Ovary (tissue), 9 donors: Measurements from ENCODE around the gene GPC1. TPM values are rescaled to one million over a fixed set of nuclear protein-coding genes. Genes with fewer than 3 reads are reported as not detected.
A peak's percentile ranks its signal among the peaks of the same experiment; 100 is the strongest.

Source experiments
- DNase-seq, 5 donors: peaks; one replicate each; pipeline ENCODE4 v3.0.0-alpha.2; 2019 to 2020
- H3K27ac ChIP-seq, 2 donors: fragments of 200-600 bp; one replicate each; pipeline versions ENCODE4 v1.5.1 to v1.8.0; 2019 to 2022
- H3K27me3 ChIP-seq: fragments of 200-600 bp; one replicate; pipeline ENCODE4 v1.8.0; 2022
- H3K36me3 ChIP-seq: fragments of 200-600 bp; sonication (generic); one replicate; pipeline ENCODE4 v1.5.1; 2019
- H3K4me1 ChIP-seq: one replicate; pipeline ENCODE4 v1.8.1; 2013; ENCODE audit warnings: mild to moderate bottlenecking, moderate library complexity; ENCODE audit not compliant: insufficient read depth
- H3K4me3 ChIP-seq: fragments of 200-600 bp; sonication (generic); one replicate; pipeline ENCODE4 v1.5.1; 2017
- H3K9me3 ChIP-seq, 2 donors: fragments of 200-600 bp in 1 of 2; sonication (generic) in 1 of 2; one replicate each; pipeline versions ENCODE4 v1.5.1 to v1.8.1; 2013 to 2019; ENCODE audit warnings: mild to moderate bottlenecking in 1 of 2, moderate library complexity in 1 of 2
- EP300 ChIP-seq: sonication (generic); formaldehyde crosslinking; IDR thresholded peaks from one replicate; pipeline ENCODE4 v1.6.1; 2017; ENCODE audit warnings: antibody characterized with exemption
- POLR2A ChIP-seq: fragments of 450-650 bp; IDR thresholded peaks from one replicate; pipeline ENCODE4 v1.6.1; 2017; ENCODE audit warnings: antibody characterized with exemption, mild to moderate bottlenecking, moderate library complexity
- WGBS, 3 donors: extraction: QIAGEN DNeasy Blood & Tissue Kit in 1 of 3; methylation state at CpG; one replicate each; pipeline versions ENCODE4 v1.1.5 to v1.1.7; 2013 to 2017; 5-methylcytosine and 5-hydroxymethylcytosine counted together
- intact Hi-C, 4 donors: fragments of 100-400 bp; cut with DNase I; formaldehyde crosslinking; loops; one replicate each; pipeline versions ENCODE4 v1.11.0 to v1.15.1; 2022 to 2023
- polyA plus RNA-seq, 2 donors: library from polyadenylated mRNA; stranded (reverse); fragments of 200-250 nt in 1 of 2; fragments of 350-450 nt in 1 of 2; fragmentation: Illumina TruSeq in 1 of 2; extraction: RNeasy Lipid Tissue Mini Kit (QIAGEN cat#74804) in 1 of 2; gene quantifications; one replicate each; pipeline ENCODE4 v1.2.3, GENCODE V29; 2013 to 2014
- total RNA-seq, 7 donors: library from RNA; depleted of rRNA in 2 of 7; stranded (reverse); fragments of >200 nt in 2 of 7; fragmentation: NEBNext Ultra II Directional in 3 of 7; extraction: Animal tissue kit (Norgen Biotek cat#: 25700) in 3 of 7; gene quantifications; one replicate each; pipeline versions ENCODE4 v1.1.0 to v1.2.4, GENCODE V29; 2016 to 2023
- TF ChIP-seq, protein P1 (sequence below), 3 donors: fragments of 450-650 bp in 2 of 3; fragments of 200-600 bp in 1 of 3; IDR thresholded peaks; one replicate each; pipeline versions ENCODE4 v1.5.1 to v1.8.0; 2016 to 2022; ENCODE audit warnings: antibody characterized with exemption in 3 of 3, mild to moderate bottlenecking in 1 of 3
- donor health status: DM: no; HTN: no; CAD: no; lungs with moderate emphysema.
- donor health status: DM: no; HTN: no; CAD: no.
- donor health status: Bipolar disorder and iron deficiency.
- donor health status: DM: yes; HTN: yes; CAD: no.
- donor health status: DM: no; HTN: no; CAD: no.
- donor health status: DM: yes; HTN: yes; CAD: no.

Gene GPC1
- total and polyA plus RNA-seq, 9 donors = 2.9 to 149 (median 71.4) TPM

DNA sequence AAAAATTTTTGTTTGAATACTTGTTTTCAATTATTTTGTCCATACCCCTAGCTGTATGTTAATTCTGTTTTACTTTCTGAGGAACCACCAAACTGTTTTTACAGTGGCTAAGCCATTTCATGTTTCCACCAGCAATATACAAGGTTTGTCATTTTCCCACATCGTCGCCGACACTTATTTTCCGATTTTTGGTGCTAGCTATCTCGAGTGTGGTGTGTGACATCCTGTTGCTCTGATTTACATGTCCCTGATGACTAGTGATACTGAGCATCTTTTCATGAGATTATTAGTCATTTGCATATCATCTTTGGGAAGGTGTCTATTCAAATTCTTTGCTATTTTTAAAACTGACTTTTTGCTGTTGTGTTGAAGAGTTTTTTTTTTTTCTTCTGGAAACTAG lies 7.2 kb upstream of the GPC1 start:
- Histone ChIP-seq H3K27ac (no peak overlapping the region), H3K9me3 (no peaks in the 10 kb centered on the region), H3K4me1 (no peaks in the 10 kb centered on the region), H3K36me3 (no peaks in the 10 kb centered on the region), H3K27me3 (no peaks in the 10 kb centered on the region), H3K4me3 (no peak overlapping the region)
- intact Hi-C loops = no loop called here
- TF ChIP-seq POLR2A (no peak), EP300 (no peak)
- TF ChIP-seq, protein P1, sequence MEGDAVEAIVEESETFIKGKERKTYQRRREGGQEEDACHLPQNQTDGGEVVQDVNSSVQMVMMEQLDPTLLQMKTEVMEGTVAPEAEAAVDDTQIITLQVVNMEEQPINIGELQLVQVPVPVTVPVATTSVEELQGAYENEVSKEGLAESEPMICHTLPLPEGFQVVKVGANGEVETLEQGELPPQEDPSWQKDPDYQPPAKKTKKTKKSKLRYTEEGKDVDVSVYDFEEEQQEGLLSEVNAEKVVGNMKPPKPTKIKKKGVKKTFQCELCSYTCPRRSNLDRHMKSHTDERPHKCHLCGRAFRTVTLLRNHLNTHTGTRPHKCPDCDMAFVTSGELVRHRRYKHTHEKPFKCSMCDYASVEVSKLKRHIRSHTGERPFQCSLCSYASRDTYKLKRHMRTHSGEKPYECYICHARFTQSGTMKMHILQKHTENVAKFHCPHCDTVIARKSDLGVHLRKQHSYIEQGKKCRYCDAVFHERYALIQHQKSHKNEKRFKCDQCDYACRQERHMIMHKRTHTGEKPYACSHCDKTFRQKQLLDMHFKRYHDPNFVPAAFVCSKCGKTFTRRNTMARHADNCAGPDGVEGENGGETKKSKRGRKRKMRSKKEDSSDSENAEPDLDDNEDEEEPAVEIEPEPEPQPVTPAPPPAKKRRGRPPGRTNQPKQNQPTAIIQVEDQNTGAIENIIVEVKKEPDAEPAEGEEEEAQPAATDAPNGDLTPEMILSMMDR (IDR thresholded peaks at IDR 0.05) = no peak
- 75 to 77% (median 75%) methylated on average over 5 of the region's 5 CpGs for WGBS, 3 donors
- no peak for DNase-seq

DNA sequence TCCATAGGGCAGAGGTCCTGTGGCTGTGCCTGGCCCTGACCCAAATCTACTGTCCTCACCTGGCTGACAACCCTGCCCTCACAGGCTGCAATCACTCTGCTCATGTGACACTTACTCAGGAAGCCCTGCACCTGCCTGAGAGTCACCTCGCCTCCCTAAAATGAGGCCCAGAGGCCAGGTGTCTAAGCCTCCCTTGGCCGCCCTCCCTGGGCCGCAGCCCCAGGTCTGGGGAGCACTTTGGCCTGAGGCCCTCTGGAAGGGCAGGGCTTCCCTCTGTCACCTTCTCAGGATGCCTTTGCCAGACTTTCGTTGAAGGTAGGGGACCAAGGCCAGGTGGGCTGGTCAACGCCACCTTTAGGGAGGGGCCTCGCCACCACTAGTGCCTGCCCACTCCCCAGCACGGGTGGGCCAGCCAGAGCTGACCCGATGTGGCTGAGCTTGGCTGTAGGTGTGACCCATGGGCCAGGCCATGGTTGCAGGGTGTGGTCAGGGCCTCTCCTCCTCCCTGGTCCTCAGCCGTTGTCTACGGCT lies 6.1 kb upstream of the GPC1 start:
- intact Hi-C loops = no loop called here
- 77 to 87% (median 79%) methylated on average over 10 of the region's 10 CpGs for WGBS, 3 donors
- Histone ChIP-seq H3K36me3 (no peaks in the 10 kb centered on the region), H3K27ac (no peak overlapping the region), H3K4me1 (peaks cover 4% of the 10 kb centered on the region), H3K9me3 (no peaks in the 10 kb centered on the region), H3K27me3 (no peaks in the 10 kb centered on the region), H3K4me3 (no peak overlapping the region)
- DNase-seq = peak in 3 of 5 donors; percentile 13 to 27 (median 14)
- TF ChIP-seq EP300 (no peak), POLR2A (no peak)
- TF ChIP-seq, protein P1 (IDR thresholded peaks at IDR 0.05) = no peak

DNA sequence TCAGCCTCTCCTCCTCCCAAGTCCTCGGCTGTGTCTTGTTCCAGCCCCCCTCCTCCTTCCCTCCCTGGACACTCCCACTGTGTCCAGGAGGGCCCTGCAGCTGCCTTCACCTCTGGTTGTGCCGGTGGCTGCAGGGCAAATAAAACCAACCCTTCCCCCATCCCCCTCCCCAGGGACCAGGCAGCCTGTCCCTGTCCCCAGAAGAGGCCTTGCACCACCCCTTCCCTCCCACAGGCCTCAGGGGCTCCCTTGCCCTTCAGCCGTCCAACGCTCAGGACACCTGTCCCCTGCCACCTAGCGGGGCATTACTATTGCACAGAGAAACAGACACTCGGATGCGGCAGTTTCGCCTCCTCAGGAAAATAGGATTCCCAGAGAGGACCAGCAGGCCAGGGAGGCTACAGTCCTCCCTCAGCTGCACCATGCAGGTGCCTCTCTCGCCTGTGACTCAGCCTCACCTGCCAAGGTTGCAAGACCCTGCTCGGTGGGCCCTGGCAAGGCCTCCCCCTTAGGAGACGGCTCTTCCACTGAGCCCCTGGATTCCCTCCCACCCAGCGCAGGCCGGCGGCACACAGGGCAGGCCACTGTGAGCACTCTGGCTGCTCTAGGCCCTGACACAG lies 5.5 kb upstream of the GPC1 start:
- WGBS, 3 donors = 80 to 84% (median 83%) methylated on average over 14 of the region's 14 CpGs
- intact Hi-C loops = loop anchor here in 1 of 4 donors (5.0 kb wide), 1 partner anchor 58 kb away; no protein-coding TSS in a partner anchor
- peak in 3 of 5 donors; percentile 11 to 23 (median 17) for DNase-seq

DNA sequence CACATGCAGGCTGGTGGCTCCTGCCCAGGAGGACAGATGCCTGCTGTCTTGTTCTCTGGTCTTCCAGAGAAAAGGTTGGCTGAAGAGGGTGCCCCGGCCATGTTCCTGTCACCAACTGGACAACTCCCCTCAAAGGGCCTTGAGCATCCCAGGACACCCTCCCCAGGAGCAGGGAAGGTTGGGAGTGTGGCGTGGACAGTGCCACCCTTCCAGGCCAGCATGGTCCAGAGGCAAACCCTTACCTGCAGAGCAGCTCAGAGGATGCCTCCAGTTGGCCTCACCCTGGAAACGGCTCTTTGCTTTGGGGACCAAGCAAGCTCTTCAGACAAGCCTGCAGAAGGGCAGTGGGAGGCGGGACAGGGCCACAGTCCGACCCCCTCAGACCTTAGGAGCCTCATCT lies 4.9 kb upstream of the GPC1 start:
- intact Hi-C loops = loop anchor here in 1 of 4 donors (5.0 kb wide), 1 partner anchor 58 kb away; no protein-coding TSS in a partner anchor
- Histone ChIP-seq H3K27ac (no peak overlapping the region), H3K9me3 (no peaks in the 10 kb centered on the region), H3K4me1 (peaks cover 7% of the 10 kb centered on the region), H3K4me3 (no peak overlapping the region), H3K36me3 (no peaks in the 10 kb centered on the region), H3K27me3 (no peaks in the 10 kb centered on the region)
- peak in 3 of 5 donors; percentile 5 to 20 (median 8) for DNase-seq
- TF ChIP-seq EP300 = no peak
- TF ChIP-seq POLR2A = no peak
- TF ChIP-seq, protein P1 (IDR thresholded peaks at IDR 0.05) = no peak
- WGBS, 3 donors = 91 to 97% (median 92%) methylated on average over 5 of the region's 5 CpGs

More for the DNA sequence above, 5.5 kb upstream of the GPC1 start:
- Histone ChIP-seq H3K36me3 (no peaks in the 10 kb centered on the region), H3K4me3 (no peak overlapping the region), H3K27ac (no peak overlapping the region), H3K4me1 (peaks cover 7% of the 10 kb centered on the region), H3K9me3 (no peaks in the 10 kb centered on the region), H3K27me3 (no peaks in the 10 kb centered on the region)
- TF ChIP-seq, protein P1 (IDR thresholded peaks at IDR 0.05) = no peak
- TF ChIP-seq POLR2A = no peak
- TF ChIP-seq EP300 = no peak
